ENCODE data around the gene ZFAND3. TPM values are rescaled to one million over a fixed set of nuclear protein-coding genes. Genes with fewer than 3 reads are reported as not detected.

Gene ZFAND3
- polyA plus RNA-seq, 4 donors = 127 to 176 (median 139) TPM

- DNase-seq (ENCODE audit: low read depth in 4 of 4, low spot score in 3 of 4) = no peak
Observed at GRCh38 chr6:37826188-37826587, 6.7 kb downstream of the ZFAND3 start.

- DNase-seq (ENCODE audit: low read depth in 4 of 4, low spot score in 3 of 4) = no peak
Observed at GRCh38 chr6:37826993-37827392, 7.5 kb downstream of the ZFAND3 start.

- no peak for DNase-seq (ENCODE audit: low read depth in 4 of 4, low spot score in 3 of 4)
Observed at GRCh38 chr6:37827603-37828265, 8.2 kb downstream of the ZFAND3 start.

GRCh38 chr6:37830225-37830624 lies 10.7 kb downstream of the ZFAND3 start:
- no peak for DNase-seq (ENCODE audit: low read depth in 4 of 4, low spot score in 3 of 4)

- no peak for DNase-seq (ENCODE audit: low read depth in 4 of 4, low spot score in 3 of 4)
Observed at GRCh38 chr6:37831457-37831856, 11.9 kb downstream of the ZFAND3 start.

- DNase-seq (ENCODE audit: low read depth in 4 of 4, low spot score in 3 of 4) = no peak
Observed at GRCh38 chr6:37835923-37836322, 16.4 kb downstream of the ZFAND3 start.

- DNase-seq (ENCODE audit: low read depth in 4 of 4, low spot score in 3 of 4) = no peak
Observed at GRCh38 chr6:37838219-37838921, 18.8 kb downstream of the ZFAND3 start.

GRCh38 chr6:37840143-37840939 lies 20.8 kb downstream of the ZFAND3 start:
- no peak for DNase-seq (ENCODE audit: low read depth in 4 of 4, low spot score in 3 of 4)

- no peak for DNase-seq (ENCODE audit: low read depth in 4 of 4, low spot score in 3 of 4)
Observed at GRCh38 chr6:37840940-37841300, 21.4 kb downstream of the ZFAND3 start.

- DNase-seq (ENCODE audit: low read depth in 4 of 4, low spot score in 3 of 4) = no peak
Observed at GRCh38 chr6:37845026-37845911, 25.7 kb downstream of the ZFAND3 start.

GRCh38 chr6:37845930-37846329 lies 26.4 kb downstream of the ZFAND3 start:
- no peak for DNase-seq (ENCODE audit: low read depth in 4 of 4, low spot score in 3 of 4)

- no peak for DNase-seq (ENCODE audit: low read depth in 4 of 4, low spot score in 3 of 4)
Observed at GRCh38 chr6:37847704-37848103, 28.2 kb downstream of the ZFAND3 start.

- no peak for DNase-seq (ENCODE audit: low read depth in 4 of 4, low spot score in 3 of 4)
Observed at GRCh38 chr6:37848371-37848770, 28.8 kb downstream of the ZFAND3 start.

- DNase-seq (ENCODE audit: low read depth in 4 of 4, low spot score in 3 of 4) = no peak
Observed at GRCh38 chr6:37850260-37850659, 30.7 kb downstream of the ZFAND3 start.

GRCh38 chr6:37850728-37851285 lies 31.3 kb downstream of the ZFAND3 start:
- DNase-seq (ENCODE audit: low read depth in 4 of 4, low spot score in 3 of 4) = no peak

GRCh38 chr6:37851997-37852524 lies 32.5 kb downstream of the ZFAND3 start:
- no peak for DNase-seq (ENCODE audit: low read depth in 4 of 4, low spot score in 3 of 4)

GRCh38 chr6:37856285-37856684 lies 36.8 kb downstream of the ZFAND3 start:
- DNase-seq (ENCODE audit: low read depth in 4 of 4, low spot score in 3 of 4) = no peak

- no peak for DNase-seq (ENCODE audit: low read depth in 4 of 4, low spot score in 3 of 4)
Observed at GRCh38 chr6:37858363-37858762, 38.8 kb downstream of the ZFAND3 start.

- DNase-seq (ENCODE audit: low read depth in 4 of 4, low spot score in 3 of 4) = no peak
Observed at GRCh38 chr6:37860226-37860839, 40.8 kb downstream of the ZFAND3 start.

GRCh38 chr6:37861452-37861851 lies 41.9 kb downstream of the ZFAND3 start:
- no peak for DNase-seq (ENCODE audit: low read depth in 4 of 4, low spot score in 3 of 4)
